HepG2 (cell line): ENCODE measurements around the gene USP19. TPM values are rescaled to one million over a fixed set of nuclear protein-coding genes. Genes with fewer than 3 reads are reported as not detected.

Experiments used
- ARNT ChIP-seq: fragments of 450-650 bp; IDR thresholded peaks from 2 replicates; pipeline ENCODE4 v1.6.1; 2017
- CEBPG ChIP-seq: IDR thresholded peaks from 2 replicates; pipeline ENCODE4 v1.6.1; 2016
- FOXM1 ChIP-seq: sonication (generic); formaldehyde crosslinking; IDR thresholded peaks from 2 replicates; pipeline ENCODE4 v1.5.0; 2020; ENCODE audit warnings: missing genetic modification reagents
- GZF1 ChIP-seq: sonication (generic); formaldehyde crosslinking; IDR thresholded peaks from 2 replicates; pipeline ENCODE4 v1.5.1; 2020; ENCODE audit warnings: mild to moderate bottlenecking, missing genetic modification reagents
- HMGXB3 ChIP-seq: sonication (generic); formaldehyde crosslinking; IDR thresholded peaks from 2 replicates; pipeline ENCODE4 v1.4.0; 2020; ENCODE audit warnings: missing genetic modification reagents, borderline replicate concordance
- MED8 ChIP-seq: sonication (generic); formaldehyde crosslinking; IDR thresholded peaks from 2 replicates; pipeline ENCODE4 v1.8.1; 2023; ENCODE audit warnings: mild to moderate bottlenecking, missing genetic modification reagents; ENCODE audit not compliant: insufficient replicate concordance
- MXD3 ChIP-seq: IDR thresholded peaks from 2 replicates; pipeline ENCODE4 v1.6.1; 2016; ENCODE audit warnings: mild to moderate bottlenecking, missing biosample characterization, missing genetic modification reagents
- NR2C2 ChIP-seq: sonication (generic); formaldehyde crosslinking; IDR thresholded peaks from 2 replicates; pipeline ENCODE4 v1.4.0; 2020; ENCODE audit warnings: missing genetic modification reagents, mild to moderate bottlenecking, moderate library complexity, borderline replicate concordance
- SNAI1 ChIP-seq: sonication (generic); formaldehyde crosslinking; IDR thresholded peaks from 2 replicates; pipeline ENCODE4 v1.5.0; 2020; ENCODE audit warnings: mild to moderate bottlenecking, missing genetic modification reagents, borderline replicate concordance
- SP5 ChIP-seq: IDR thresholded peaks from 2 replicates; pipeline ENCODE4 v1.6.1; 2016; ENCODE audit warnings: low read depth, borderline replicate concordance
- SRF ChIP-seq: IDR thresholded peaks from 2 replicates; pipeline ENCODE4 v1.6.1; 2011; ENCODE audit warnings: mild to moderate bottlenecking, low read depth, low read length, moderate library complexity
- ZBTB7A ChIP-seq: sonication (generic); formaldehyde crosslinking; IDR thresholded peaks from 2 replicates; pipeline ENCODE4 v1.8.0; 2022; ENCODE audit warnings: mild to moderate bottlenecking, missing genetic modification reagents
- ZIK1 ChIP-seq: sonication (generic); formaldehyde crosslinking; IDR thresholded peaks from 2 replicates; pipeline ENCODE4 v1.5.0; 2020; ENCODE audit warnings: mild to moderate bottlenecking, low read depth, missing genetic modification reagents, borderline replicate concordance
- ZNF10 ChIP-seq: sonication (generic); formaldehyde crosslinking; IDR thresholded peaks from 2 replicates; pipeline ENCODE4 v1.4.0; 2020; ENCODE audit warnings: mild to moderate bottlenecking, low read depth, missing genetic modification reagents, borderline replicate concordance
- ZNF484 ChIP-seq: sonication (generic); formaldehyde crosslinking; IDR thresholded peaks from 2 replicates; pipeline ENCODE4 v1.5.1; 2020; ENCODE audit warnings: mild to moderate bottlenecking, low read depth, missing genetic modification reagents, borderline replicate concordance
- ZNF597 ChIP-seq: sonication (generic); formaldehyde crosslinking; IDR thresholded peaks from 2 replicates; pipeline ENCODE4 v1.5.0; 2020; ENCODE audit warnings: missing genetic modification reagents
- ZNF639 ChIP-seq: conservative IDR thresholded peaks from 2 replicates; pipeline ENCODE4 v1.6.1; 2018; ENCODE audit warnings: missing genetic modification reagents
- ZNF720 ChIP-seq: sonication (generic); formaldehyde crosslinking; IDR thresholded peaks from 2 replicates; pipeline ENCODE4 v1.4.0; 2020; ENCODE audit warnings: missing genetic modification reagents
- ZSCAN22 ChIP-seq: sonication (generic); formaldehyde crosslinking; IDR thresholded peaks from 2 replicates; pipeline ENCODE4 v1.4.0; 2020; ENCODE audit warnings: mild to moderate bottlenecking, missing genetic modification reagents
- polyA plus RNA-seq, 8 experiments: library from polyadenylated mRNA; depleted of rRNA in 3 of 8; stranded (reverse) in 7 of 8; unstranded in 1 of 8; fragments of >200 nt; fragmentation: Illumina TruSeq in 4 of 8; extraction: Trizol in 4 of 8; gene quantifications; 2 replicates each; pipeline versions ENCODE4 v1.2.1 to v1.2.3, GENCODE V29; 2011 to 2016; ENCODE audit warnings: low read depth in 4 of 8, missing spikeins in 1 of 8, mixed read lengths in 1 of 8; ENCODE audit not compliant: insufficient read depth in 1 of 8
- total RNA-seq, 5 experiments: library from RNA; depleted of rRNA; stranded (reverse); fragments of >200 nt; fragmentation: Illumina TruSeq; extraction: Trizol; gene quantifications; 2 replicates each; pipeline ENCODE4 v1.2.3, GENCODE V29; 2016; ENCODE audit warnings: low read depth in 1 of 5
- TF ChIP-seq, protein P1 (sequence below): IDR thresholded peaks from 2 replicates; pipeline ENCODE4 v1.6.1; 2016

Gene USP19
- total and polyA plus RNA-seq, 2 of the 13 experiments (the other 11 are each of a cell fraction or from before 2014, with no cell fraction given): 28.3 to 31.7 TPM

DNA sequence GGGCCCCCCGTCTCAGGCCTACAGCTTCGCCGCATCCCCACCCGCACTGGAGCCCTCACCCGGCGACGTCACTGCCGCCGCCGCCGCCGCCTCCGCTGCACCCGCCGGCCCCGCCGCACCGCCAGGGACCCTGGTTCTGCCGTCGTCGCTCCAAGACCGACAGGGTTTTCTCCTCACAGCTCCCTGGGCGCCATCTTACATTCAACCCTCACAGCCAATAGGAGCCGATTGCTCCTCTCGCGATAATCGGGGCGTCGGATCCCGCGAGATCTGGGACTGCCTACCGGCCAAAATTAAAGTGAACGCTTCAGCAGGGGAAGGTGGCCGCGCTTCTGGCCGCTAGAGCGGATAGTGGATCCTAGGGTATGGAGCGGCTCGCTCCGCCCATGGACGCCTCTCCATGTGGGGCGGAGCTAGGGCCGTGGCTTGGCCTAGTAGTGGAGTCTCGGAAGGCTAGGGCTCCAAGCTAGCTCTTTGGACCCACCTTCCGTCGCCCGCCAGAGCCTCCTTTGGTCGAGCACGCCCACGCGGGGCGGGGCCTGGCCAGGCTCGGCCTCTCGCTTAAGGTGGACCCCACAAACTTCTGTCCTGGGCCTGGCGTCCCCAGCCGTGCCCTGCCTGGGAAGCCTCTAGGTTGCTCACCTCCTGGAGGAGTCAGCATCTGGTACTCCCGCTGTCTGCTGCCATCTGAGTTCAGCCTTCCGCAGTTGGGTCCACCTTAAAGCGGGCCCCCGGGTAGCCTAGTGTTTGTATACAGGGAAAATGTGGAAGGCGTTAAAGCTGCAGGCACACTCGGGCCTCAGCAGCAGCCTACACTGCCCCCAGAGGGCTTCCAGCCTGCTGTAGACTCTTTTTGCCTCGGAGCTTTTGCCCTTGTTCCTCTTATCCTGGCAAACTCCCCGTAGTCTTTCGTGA lies 26.5 kb downstream of the USP19 start, which contains the start of gene QRICH1 (continued):
- TF ChIP-seq ZNF720 (CRISPR knock-in tag) (0 out of 2 replicates have a peak, but pooled peaks have one; percentile 13), SNAI1 (CRISPR knock-in tag) (peak; percentile 47), ZIK1 (CRISPR knock-in tag) (peak; percentile 75), ZNF10 (CRISPR knock-in tag) (no peak), HMGXB3 (CRISPR knock-in tag) (peak; percentile 17; the same call in 1 of the 2 replicates), ZBTB7A (0 out of 2 replicates have a peak, but pooled peaks have one; percentile 22), CEBPG (CRISPR knock-in tag) (0 out of 2 replicates have a peak, but pooled peaks have one; percentile 11), ZNF597 (CRISPR knock-in tag) (0 out of 2 replicates have a peak, but pooled peaks have one; percentile 61), MXD3 (peak; percentile 57), ARNT (no peak), NR2C2 (CRISPR knock-in tag) (peak; percentile 69), SRF (no peak), ZSCAN22 (0 out of 2 replicates have a peak, but pooled peaks have one; percentile 31), ZNF639 (CRISPR knock-in tag) (peak; percentile 79; the same call in 1 of the 2 replicates), MED8 (CRISPR knock-in tag) (no peak), ZNF484 (CRISPR knock-in tag) (no peak), SP5 (CRISPR knock-in tag) (peak; percentile 51), FOXM1 (CRISPR knock-in tag) (no peak), GZF1 (peak; percentile 54; the same call in 1 of the 2 replicates)
- TF ChIP-seq, protein P1, sequence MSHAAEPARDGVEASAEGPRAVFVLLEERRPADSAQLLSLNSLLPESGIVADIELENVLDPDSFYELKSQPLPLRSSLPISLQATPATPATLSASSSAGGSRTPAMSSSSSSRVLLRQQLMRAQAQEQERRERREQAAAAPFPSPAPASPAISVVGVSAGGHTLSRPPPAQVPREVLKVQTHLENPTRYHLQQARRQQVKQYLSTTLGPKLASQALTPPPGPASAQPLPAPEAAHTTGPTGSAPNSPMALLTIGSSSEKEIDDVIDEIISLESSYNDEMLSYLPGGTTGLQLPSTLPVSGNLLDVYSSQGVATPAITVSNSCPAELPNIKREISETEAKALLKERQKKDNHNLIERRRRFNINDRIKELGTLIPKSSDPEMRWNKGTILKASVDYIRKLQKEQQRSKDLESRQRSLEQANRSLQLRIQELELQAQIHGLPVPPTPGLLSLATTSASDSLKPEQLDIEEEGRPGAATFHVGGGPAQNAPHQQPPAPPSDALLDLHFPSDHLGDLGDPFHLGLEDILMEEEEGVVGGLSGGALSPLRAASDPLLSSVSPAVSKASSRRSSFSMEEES (CRISPR knock-in tag): no peak; the same call in 1 of the 2 replicates
